M059J (cell line): ENCODE results near the gene ZMAT5. TPM values are rescaled to one million over a fixed set of nuclear protein-coding genes. Genes with fewer than 3 reads are reported as not detected.

Source experiments
- DNase-seq: peaks from one replicate; pipeline ENCODE4 v3.0.0-alpha.2; 2012; ENCODE audit warnings: low read depth
- total RNA-seq: library from RNA; depleted of rRNA; stranded (reverse); fragments of >200 nt; shearing (Covaris generic); gene quantifications from 2 replicates; pipeline ENCODE4 v1.2.3, GENCODE V29; 2014; rRNA removed

The ZMAT5 gene
- total RNA-seq, result 19.4 and 27.5 TPM in 2 replicates

DNA sequence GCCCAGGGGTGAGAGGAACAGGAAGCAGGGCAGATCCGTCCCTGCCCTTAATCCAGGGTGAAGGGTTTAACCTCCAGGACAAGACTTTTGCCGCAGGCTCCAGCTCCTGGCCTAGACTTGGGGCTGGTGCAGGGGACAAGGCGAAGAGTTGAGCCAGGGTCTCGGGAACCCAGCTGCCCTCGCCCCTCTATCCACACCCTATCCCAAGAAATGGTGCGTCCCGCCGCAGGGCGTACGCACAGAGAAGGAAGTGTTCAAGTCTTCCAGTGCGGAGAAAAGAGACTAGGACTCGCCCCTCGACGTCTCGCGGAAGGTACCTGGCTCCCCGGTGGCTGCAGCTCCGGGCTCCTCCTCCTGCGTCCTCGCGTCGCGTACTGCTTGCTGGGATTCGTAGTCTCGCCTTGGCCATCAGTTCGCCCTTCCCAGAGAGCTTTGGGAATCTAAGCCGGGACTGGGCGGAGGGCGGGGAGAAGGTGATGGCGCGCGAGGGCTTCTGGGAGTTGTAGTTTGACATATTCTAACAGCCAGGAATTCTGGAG lies at the start of gene ZMAT5:
Gene ZMAT5 (minus strand): TSS at position 376 of the 539 bp plus-strand sequence. CDS start 18,463 bp downstream, outside the sequence.
- peak; percentile 96 for DNase-seq

DNA sequence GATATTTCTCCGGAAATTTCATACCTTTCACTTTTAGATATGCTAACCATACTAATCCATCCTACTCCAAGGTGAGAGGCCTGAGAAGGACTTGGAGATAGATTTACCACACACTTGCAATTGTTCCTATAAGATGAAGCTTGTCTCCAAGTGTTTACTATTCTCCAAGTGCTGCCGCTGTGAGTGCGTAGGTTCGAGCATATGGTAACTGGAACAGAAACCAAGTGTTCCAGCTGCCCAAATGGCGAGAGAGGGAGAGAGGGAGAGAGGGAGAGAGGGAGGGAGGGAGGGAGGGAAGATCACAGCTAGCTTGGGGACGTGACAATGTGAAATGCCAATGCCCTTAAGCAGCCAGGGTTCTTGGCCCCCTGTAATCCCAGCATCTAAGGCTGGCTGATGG lies 49.7 kb upstream of the ZMAT5 start:
- no peak for DNase-seq

GRCh38 chr22:29816128-29816527 lies 49.3 kb upstream of the ZMAT5 start:
- DNase-seq, result no peak

- no peak for DNase-seq
Observed at GRCh38 chr22:29815580-29815979, 48.8 kb upstream of the ZMAT5 start.

DNA sequence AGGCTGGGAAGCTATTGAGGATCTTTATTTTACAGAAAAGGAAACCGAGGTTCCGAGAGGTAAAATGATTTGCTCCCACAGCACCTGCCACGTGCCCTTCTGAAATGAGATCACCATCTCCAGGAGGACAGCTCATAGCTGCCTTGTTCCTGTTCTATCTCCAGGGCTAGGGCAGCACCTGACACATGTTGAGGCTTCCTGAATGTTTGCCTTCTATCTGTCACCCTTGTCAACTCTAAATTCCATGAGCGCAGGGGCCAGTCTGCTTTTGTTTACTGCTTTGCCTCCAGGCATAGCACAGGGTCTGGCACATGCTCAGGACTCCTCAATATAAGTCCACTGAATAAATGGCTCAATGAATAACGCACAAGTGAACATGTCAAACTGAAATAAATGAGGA lies 47.2 kb upstream of the ZMAT5 start:
- DNase-seq, result no peak

DNA sequence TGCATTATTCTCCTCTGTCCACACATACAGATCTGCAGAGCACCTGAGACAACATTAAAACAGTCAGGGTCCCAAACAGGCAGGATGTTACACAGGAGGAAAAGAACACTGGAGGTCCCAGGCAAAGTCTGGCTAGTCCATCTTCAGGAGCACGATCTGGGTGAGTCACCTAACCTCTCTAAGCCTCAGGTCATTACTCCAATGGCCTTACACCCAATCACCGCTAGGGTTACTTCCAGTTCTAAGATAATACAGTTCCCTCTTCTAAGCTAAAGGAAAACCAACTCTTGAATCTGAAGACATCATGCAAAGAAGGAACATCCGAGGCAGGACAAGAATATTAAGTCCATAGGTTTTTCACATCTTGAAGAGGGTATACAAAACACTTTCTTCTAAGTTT lies 46.8 kb upstream of the ZMAT5 start:
- DNase-seq, result peak; percentile 48

DNA sequence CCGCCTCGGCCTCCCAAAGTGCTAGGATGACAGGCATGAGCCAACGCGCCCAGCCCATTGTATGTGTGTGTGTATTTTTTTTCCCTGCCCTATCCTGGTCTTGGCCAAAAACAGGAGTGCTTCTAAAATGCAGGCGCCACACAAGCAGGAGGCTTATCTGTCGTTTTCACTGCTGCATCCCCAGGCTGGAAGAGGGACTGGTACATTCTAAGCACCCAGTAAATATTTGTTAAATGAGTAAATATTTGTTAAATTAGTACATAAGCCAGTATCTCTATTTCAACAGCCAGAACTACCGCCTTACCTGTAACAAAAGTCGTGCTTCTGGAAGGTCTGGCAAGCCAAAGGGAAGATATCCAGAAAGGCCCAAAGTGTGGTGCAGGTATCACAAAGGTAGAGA lies 46.3 kb upstream of the ZMAT5 start:
- no peak for DNase-seq

- no peak for DNase-seq
Observed at GRCh38 chr22:29811377-29811776, 44.6 kb upstream of the ZMAT5 start.

DNA sequence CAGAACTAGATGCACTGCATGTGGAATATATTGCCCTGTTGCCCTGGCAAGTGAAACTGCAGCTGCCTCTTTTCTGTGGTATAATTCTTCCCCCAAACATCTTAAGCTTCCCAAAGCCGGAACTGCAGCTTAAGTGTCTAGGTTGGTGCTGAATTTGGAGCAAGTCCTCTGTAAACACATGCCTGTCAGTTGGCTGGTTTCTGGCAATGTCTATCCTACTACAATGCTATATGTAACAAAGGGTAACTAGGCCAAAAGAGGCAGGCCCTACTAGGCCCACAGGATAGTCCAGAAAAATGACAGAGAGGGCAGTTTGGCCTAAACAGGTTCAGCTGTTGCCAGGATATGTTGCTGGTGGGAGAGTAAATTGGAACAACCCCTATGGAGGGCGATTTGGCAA lies 43.4 kb upstream of the ZMAT5 start:
- DNase-seq, result no peak

DNA sequence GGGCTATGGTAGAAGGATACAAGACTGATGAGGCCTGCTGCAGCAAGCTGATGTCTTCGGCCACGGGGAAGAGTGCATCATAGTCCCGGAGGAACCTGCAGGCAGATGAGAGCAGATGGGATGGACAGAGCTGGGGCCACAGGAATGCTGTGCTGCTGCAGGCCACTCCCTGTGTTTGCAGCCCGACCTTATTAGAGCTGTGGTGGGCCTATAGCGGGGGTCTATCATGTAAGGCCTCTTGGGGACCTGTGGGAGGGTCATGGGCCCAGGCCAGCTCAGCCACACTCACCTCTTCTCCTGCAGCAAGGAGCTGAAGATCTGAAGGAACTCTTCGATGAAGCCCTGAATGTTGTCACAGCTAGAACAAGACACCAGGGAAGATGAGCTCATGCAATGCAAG lies 39.4 kb upstream of the ZMAT5 start:
- DNase-seq, result no peak

DNA sequence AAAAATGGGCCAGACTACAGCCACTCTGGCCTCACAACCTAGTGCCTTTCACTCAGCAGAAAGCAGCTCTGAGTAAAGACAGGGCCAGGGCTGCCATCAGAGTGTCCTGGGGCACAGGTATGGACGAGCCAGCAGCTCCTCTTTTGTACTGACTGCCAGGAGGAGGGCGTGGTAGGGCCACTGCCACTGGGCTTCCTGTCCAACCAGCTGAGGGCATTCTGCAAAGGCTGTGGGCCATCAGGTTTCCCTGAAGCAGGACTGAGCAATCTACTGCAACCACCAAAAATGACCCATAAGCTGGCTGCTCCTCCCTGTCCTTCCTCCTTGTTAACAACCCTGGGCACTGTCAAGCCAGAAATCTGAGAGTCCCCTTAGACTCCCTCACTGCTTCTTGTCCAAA lies 38.2 kb upstream of the ZMAT5 start:
- no peak for DNase-seq

GRCh38 chr22:29803190-29803589 lies 36.4 kb upstream of the ZMAT5 start:
- DNase-seq, result no peak

DNA sequence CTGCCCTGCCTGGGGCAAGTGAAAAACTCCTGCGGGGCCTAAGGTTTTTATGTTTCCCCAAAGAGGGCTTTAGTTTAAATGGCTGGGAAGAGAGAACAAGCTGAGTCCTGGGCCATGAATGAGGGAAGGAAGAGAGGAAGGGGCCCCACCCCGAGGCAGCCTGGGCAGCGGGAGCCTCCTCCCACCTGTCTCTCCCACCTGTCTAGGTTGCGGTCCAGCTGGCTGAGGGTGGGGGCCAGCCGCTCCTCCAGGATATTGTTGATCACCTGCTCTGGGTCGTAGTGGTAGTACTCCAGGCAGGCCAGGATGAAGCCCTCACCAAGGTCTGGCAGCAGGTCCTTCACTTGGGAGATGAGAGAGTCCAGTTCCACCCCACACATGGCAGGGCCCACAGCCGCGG lies 35.0 kb upstream of the ZMAT5 start:
- DNase-seq, result no peak

- no peak for DNase-seq
Observed at GRCh38 chr22:29801153-29801552, 34.3 kb upstream of the ZMAT5 start.

DNA sequence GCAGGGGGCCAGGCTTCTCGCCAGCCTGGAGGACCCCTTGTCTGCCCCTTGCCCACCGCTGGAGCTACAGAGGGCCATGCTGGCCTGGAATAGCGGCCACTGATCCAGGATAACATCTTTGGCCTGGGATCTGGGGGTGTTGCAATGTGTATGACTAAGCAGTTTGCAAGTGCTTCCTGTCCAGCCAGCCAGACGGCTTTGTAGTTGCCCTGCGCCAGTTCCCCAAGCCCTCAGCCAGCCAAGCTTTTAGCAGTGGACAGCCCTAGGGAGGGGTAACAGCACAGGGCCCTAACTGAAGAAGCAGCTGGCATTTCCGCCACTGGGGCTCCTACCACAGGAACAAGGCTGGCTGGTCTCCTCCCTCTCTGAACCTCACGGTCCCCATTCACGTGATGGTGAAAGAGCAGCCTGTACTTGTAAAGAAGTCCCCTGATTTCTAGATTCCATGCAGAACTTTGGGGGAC lies 32.4 kb upstream of the ZMAT5 start:
- DNase-seq, result peak; percentile 96

DNA sequence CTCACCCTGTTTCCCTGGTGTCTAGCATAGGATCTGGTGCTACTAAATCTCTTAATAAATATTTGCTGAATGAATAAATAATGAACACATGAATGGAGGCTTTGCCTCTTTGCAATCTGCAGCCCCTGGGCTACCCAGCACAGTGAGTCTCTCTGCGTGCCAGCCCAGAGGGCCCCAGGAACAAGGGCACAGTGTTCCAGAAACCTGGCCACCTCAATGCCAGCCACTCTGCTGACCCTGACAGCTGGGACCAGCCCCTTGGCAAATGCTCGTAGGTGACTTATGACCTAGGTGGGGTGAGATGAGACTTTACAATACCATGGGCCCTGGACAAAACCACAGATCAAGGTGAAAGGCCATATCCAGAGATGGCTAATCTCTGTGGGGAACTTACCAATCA lies 32.0 kb upstream of the ZMAT5 start:
- no peak for DNase-seq

DNA sequence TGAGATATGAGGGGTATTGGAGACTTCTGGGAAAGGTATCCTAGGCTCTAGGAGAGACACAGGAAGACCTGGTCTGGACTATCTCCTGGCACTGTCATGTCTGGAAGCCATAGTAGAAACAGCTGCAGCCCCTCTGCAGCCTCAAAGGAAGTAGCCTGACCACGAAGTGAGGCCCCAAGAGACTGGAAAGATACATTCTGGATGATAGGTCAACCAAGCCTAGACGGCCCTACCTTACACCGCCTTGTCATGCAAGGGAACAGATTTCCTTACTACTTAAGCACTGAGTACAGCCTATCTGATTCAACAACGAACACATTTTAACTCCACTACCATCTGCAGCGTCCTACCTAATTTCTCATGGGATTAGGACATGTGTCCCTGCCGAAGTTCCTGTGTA lies 31.5 kb upstream of the ZMAT5 start:
- no peak for DNase-seq

GRCh38 chr22:29797351-29797750 lies 30.5 kb upstream of the ZMAT5 start:
- DNase-seq, result no peak

- no peak for DNase-seq
Observed at GRCh38 chr22:29795663-29796062, 28.9 kb upstream of the ZMAT5 start.

DNA sequence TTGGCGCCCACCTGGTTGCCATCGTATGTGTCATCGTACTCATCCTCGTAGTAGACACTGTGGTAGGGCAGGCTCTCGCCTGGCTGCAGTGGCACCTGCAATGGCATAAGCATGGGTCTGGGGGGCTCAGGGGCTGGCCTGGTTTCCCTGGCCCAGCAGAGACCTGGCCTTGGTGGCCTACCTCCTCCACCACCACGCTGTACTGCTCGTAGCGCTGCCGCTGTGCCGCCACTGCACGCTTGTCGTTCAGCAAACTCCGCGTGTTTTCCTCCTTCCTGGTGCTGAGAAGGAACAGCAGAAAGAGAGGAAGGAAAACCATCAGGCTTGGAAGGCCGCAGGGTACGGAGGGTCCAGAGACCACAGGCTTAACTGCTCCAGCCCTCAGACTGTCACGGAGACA lies 26.6 kb upstream of the ZMAT5 start:
- no peak for DNase-seq

GRCh38 chr22:29790061-29790460 lies 23.3 kb upstream of the ZMAT5 start:
- no peak for DNase-seq

- DNase-seq, result no peak
Observed at GRCh38 chr22:29788339-29789279, 21.8 kb upstream of the ZMAT5 start.

- DNase-seq, result no peak
Observed at GRCh38 chr22:29787371-29787980, 20.7 kb upstream of the ZMAT5 start.
